MM.1S (cell line): ENCODE measurements around the gene GNPDA1.

Experiments
- CTCF ChIP-seq: fragments of 300-600 bp; sonication (generic); IDR thresholded peaks from 2 replicates; pipeline ENCODE4 v1.5.1; 2016; ENCODE audit warnings: antibody characterized with exemption, low read length, mixed read lengths
- EZH2 ChIP-seq: fragments of 300-600 bp; sonication (generic); optimal IDR thresholded peaks from 2 replicates; pipeline ENCODE3; 2017; ENCODE audit warnings: low read depth, mild to moderate bottlenecking, antibody characterized with exemption, low read length, mixed read lengths
- EZH2phosphoT487 ChIP-seq: fragments of 300-600 bp; sonication (generic); IDR thresholded peaks from 2 replicates; pipeline ENCODE4 v1.6.1; 2018; ENCODE audit warnings: antibody characterized with exemption, low read length

GRCh38 chr5:142032150-142032549 is 19.3 kb upstream of the GNPDA1 start:
- no peak for TF ChIP-seq CTCF
- TF ChIP-seq EZH2phosphoT487: no peak
- TF ChIP-seq EZH2: no peak
